ENCODE measurements around the gene BTF3.

Gene BTF3

GRCh38 chr5:73514418-73514817 is 16.2 kb downstream of the BTF3 start:
- DNase-seq: no peak
- in situ Hi-C loops (cut with MboI; ENCODE audit: low pct_unique_long_range_greater_than_20kb, low sequenced_read_pairs): no loop called here

- DNase-seq: no peak
- in situ Hi-C loops (cut with MboI; ENCODE audit: low pct_unique_long_range_greater_than_20kb, low sequenced_read_pairs): no loop called here
These were observed 17.0 kb downstream of the BTF3 start for GRCh38 chr5:73515232-73515631.

- in situ Hi-C loops (cut with MboI; ENCODE audit: low pct_unique_long_range_greater_than_20kb, low sequenced_read_pairs): no loop called here
These were observed 21.5 kb downstream of the BTF3 start for GRCh38 chr5:73519531-73520283.

GRCh38 chr5:73522989-73523388 is 24.7 kb downstream of the BTF3 start:
- DNase-seq: no peak

More at GRCh38 chr5:73519531-73520283, 21.5 kb downstream of the BTF3 start:
- peak; percentile 92 for DNase-seq

GRCh38 chr5:73523861-73524260 is 25.6 kb downstream of the BTF3 start:
- DNase-seq: no peak
- in situ Hi-C loops (cut with MboI; ENCODE audit: low pct_unique_long_range_greater_than_20kb, low sequenced_read_pairs): no loop called here

More at GRCh38 chr5:73522989-73523388, 24.7 kb downstream of the BTF3 start:
- in situ Hi-C loops (cut with MboI; ENCODE audit: low pct_unique_long_range_greater_than_20kb, low sequenced_read_pairs): no loop called here

- in situ Hi-C loops (cut with MboI; ENCODE audit: low pct_unique_long_range_greater_than_20kb, low sequenced_read_pairs): no loop called here
These were observed 27.5 kb downstream of the BTF3 start for GRCh38 chr5:73525606-73526203.

GRCh38 chr5:73528248-73528647 is 30.0 kb downstream of the BTF3 start:
- in situ Hi-C loops (cut with MboI; ENCODE audit: low pct_unique_long_range_greater_than_20kb, low sequenced_read_pairs): no loop called here

More at GRCh38 chr5:73525606-73526203, 27.5 kb downstream of the BTF3 start:
- no peak for DNase-seq

GRCh38 chr5:73529081-73529480 is 30.8 kb downstream of the BTF3 start:
- no peak for DNase-seq
- in situ Hi-C loops (cut with MboI; ENCODE audit: low pct_unique_long_range_greater_than_20kb, low sequenced_read_pairs): no loop called here

More at GRCh38 chr5:73528248-73528647, 30.0 kb downstream of the BTF3 start:
- no peak for DNase-seq

- in situ Hi-C loops (cut with MboI; ENCODE audit: low pct_unique_long_range_greater_than_20kb, low sequenced_read_pairs): no loop called here
- DNase-seq: no peak
These were observed 33.1 kb downstream of the BTF3 start for GRCh38 chr5:73531356-73531755.

- no peak for DNase-seq
- in situ Hi-C loops (cut with MboI; ENCODE audit: low pct_unique_long_range_greater_than_20kb, low sequenced_read_pairs): no loop called here
These were observed 34.0 kb downstream of the BTF3 start for GRCh38 chr5:73532195-73532594.

- in situ Hi-C loops (cut with MboI; ENCODE audit: low pct_unique_long_range_greater_than_20kb, low sequenced_read_pairs): no loop called here
- DNase-seq: no peak
These were observed 35.9 kb downstream of the BTF3 start for GRCh38 chr5:73534011-73534644.

GRCh38 chr5:73534971-73535370 is 36.7 kb downstream of the BTF3 start:
- DNase-seq: no peak
- in situ Hi-C loops (cut with MboI; ENCODE audit: low pct_unique_long_range_greater_than_20kb, low sequenced_read_pairs): no loop called here

- no peak for DNase-seq
- in situ Hi-C loops (cut with MboI; ENCODE audit: low pct_unique_long_range_greater_than_20kb, low sequenced_read_pairs): no loop called here
These were observed 41.5 kb downstream of the BTF3 start for GRCh38 chr5:73539730-73540129.

GRCh38 chr5:73540192-73540591 is 42.0 kb downstream of the BTF3 start:
- in situ Hi-C loops (cut with MboI; ENCODE audit: low pct_unique_long_range_greater_than_20kb, low sequenced_read_pairs): no loop called here
- no peak for DNase-seq

GRCh38 chr5:73542020-73542419 is 43.8 kb downstream of the BTF3 start:
- no peak for DNase-seq
- in situ Hi-C loops (cut with MboI; ENCODE audit: low pct_unique_long_range_greater_than_20kb, low sequenced_read_pairs): no loop called here

GRCh38 chr5:73544429-73545402 is 46.5 kb downstream of the BTF3 start:
- no peak for DNase-seq
- in situ Hi-C loops (cut with MboI; ENCODE audit: low pct_unique_long_range_greater_than_20kb, low sequenced_read_pairs): no loop called here

GRCh38 chr5:73545403-73545779 is 47.1 kb downstream of the BTF3 start:
- in situ Hi-C loops (cut with MboI; ENCODE audit: low pct_unique_long_range_greater_than_20kb, low sequenced_read_pairs): no loop called here
- DNase-seq: no peak

- in situ Hi-C loops (cut with MboI; ENCODE audit: low pct_unique_long_range_greater_than_20kb, low sequenced_read_pairs): no loop called here
- DNase-seq: no peak
These were observed 51.8 kb downstream of the BTF3 start for GRCh38 chr5:73550016-73550415.

GRCh38 chr5:73552642-73553041 is 54.4 kb downstream of the BTF3 start:
- in situ Hi-C loops (cut with MboI; ENCODE audit: low pct_unique_long_range_greater_than_20kb, low sequenced_read_pairs): no loop called here
- no peak for DNase-seq

Data from KBM-7 (cell line).